HEK293T (cell line): ENCODE results near the gene TREX2.

ENCODE experiments used
- CTCF ChIA-PET: fragments of 350-600 bp; formaldehyde crosslinking; extraction: SDS; loops from one replicate; lab custom pipeline; 2021; ENCODE audit warnings: antibody characterized with exemption, inconsistent platforms; lab: Yijun Ruan, JAX
- POLR2A ChIA-PET: fragments of 350-600 bp; formaldehyde crosslinking; extraction: SDS; loops from one replicate; lab custom pipeline; 2020; ENCODE audit warnings: antibody characterized with exemption, inconsistent platforms; lab: Yijun Ruan, JAX
- DNase-seq: peaks from one replicate; pipeline ENCODE4 v3.0.0; 2012; ENCODE audit warnings: mixed read lengths; ENCODE audit errors: extremely low spot score
- ARNT ChIP-seq: fragments of 450-650 bp; IDR thresholded peaks from 2 replicates; pipeline ENCODE4 v1.6.1; 2017; ENCODE audit warnings: mild to moderate bottlenecking
- BHLHE40 ChIP-seq: fragments of 450-650 bp; IDR thresholded peaks from 2 replicates; pipeline ENCODE4 v1.6.1; 2016; ENCODE audit warnings: mild to moderate bottlenecking, moderate library complexity, borderline replicate concordance
- CTBP1 ChIP-seq: fragments of 450-650 bp; IDR thresholded peaks from 2 replicates; pipeline ENCODE4 v1.6.1; 2016; ENCODE audit warnings: borderline replicate concordance
- ELF4 ChIP-seq: fragments of 450-650 bp; IDR thresholded peaks from 2 replicates; pipeline ENCODE4 v1.6.1; 2017; ENCODE audit warnings: antibody characterized with exemption
- FOXA1 ChIP-seq: fragments of 450-650 bp; IDR thresholded peaks from 2 replicates; pipeline ENCODE4 v1.6.1; 2016; ENCODE audit warnings: mild to moderate bottlenecking
- FOXK2 ChIP-seq: fragments of 450-650 bp; IDR thresholded peaks from 2 replicates; pipeline ENCODE4 v1.6.1; 2016; ENCODE audit warnings: mild to moderate bottlenecking
- FOXM1 ChIP-seq: fragments of 450-650 bp; IDR thresholded peaks from 2 replicates; pipeline ENCODE4 v1.6.1; 2017; ENCODE audit warnings: mild to moderate bottlenecking, borderline replicate concordance
- HDGF ChIP-seq: fragments of 450-650 bp; IDR thresholded peaks from 2 replicates; pipeline ENCODE4 v1.6.1; 2017; ENCODE audit warnings: antibody characterized with exemption, borderline replicate concordance
- L3MBTL2 ChIP-seq: fragments of 450-650 bp; conservative IDR thresholded peaks from 2 replicates; pipeline ENCODE4 v1.6.1; 2016; ENCODE audit warnings: mild to moderate bottlenecking
- LEF1 ChIP-seq: fragments of 450-650 bp; IDR thresholded peaks from 2 replicates; pipeline ENCODE4 v1.6.1; 2017; ENCODE audit warnings: mild to moderate bottlenecking, borderline replicate concordance
- NFRKB ChIP-seq: fragments of 450-650 bp; IDR thresholded peaks from 2 replicates; pipeline ENCODE4 v1.6.1; 2016; ENCODE audit warnings: mild to moderate bottlenecking, moderate library complexity
- PKNOX1 ChIP-seq: fragments of 450-650 bp; IDR thresholded peaks from 2 replicates; pipeline ENCODE4 v1.6.1; 2016
- SP1 ChIP-seq: fragments of 450-650 bp; IDR thresholded peaks from 2 replicates; pipeline ENCODE4 v1.6.1; 2017
- SUZ12 ChIP-seq: fragments of 450-650 bp; IDR thresholded peaks from 2 replicates; pipeline ENCODE4 v1.6.1; 2016; ENCODE audit warnings: mild to moderate bottlenecking
- TARDBP ChIP-seq: fragments of 450-650 bp; IDR thresholded peaks from 2 replicates; pipeline ENCODE4 v1.6.1; 2016
- ZNF384 ChIP-seq: fragments of 450-650 bp; IDR thresholded peaks from 2 replicates; pipeline ENCODE4 v1.6.1; 2016

Gene TREX2

DNA sequence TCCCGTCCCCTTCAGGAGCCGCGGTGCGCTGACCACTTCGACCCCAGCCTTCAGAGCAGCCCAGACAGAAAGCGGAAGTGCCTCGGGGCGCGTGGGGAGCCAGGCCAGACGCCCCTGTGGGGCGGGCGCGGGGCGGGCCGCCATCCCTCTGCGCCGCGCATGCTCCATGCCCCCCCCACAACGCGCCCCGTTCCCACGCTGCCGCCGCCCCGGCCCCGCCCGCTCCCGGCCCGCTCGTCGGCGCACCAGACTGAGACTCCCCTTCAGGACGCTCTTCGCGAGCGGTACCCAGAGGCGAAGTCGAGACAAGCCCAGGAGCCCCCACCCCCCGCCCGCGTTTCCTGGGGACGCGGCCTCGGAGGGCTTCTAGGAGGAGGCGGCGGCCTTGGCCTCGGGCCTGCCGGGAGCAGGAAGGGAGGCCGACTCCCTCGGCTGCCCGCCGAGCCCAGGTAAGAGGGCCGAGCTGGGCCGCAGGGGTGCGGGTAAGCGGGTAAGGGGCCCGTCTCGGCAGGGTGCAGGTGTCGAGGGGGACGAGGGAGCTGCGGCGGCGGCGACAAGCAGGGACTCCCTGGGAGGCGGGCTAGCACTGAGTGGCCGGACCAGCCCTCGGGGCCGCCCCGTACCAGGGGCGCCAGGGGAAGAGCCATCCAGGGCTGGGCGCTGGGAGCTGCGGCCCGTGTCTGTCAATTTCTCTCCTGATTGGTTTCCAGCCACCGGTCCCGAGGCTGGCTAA lies 34.4 kb downstream of the TREX2 start, which contains the start of gene ZFP92:
ZFP92 (plus strand) TSS at position 218 of the 733 bp plus-strand sequence. CDS start 6,851 bp downstream, outside the sequence.
- ChIA-PET POLR2A (no interaction called here), CTCF (no interaction called here)
- no peak for TF ChIP-seq FOXM1
- no peak for TF ChIP-seq NFRKB
- TF ChIP-seq CTBP1: no peak
- no peak for TF ChIP-seq LEF1
- no peak for TF ChIP-seq TARDBP
- TF ChIP-seq SUZ12: no peak
- DNase-seq: no peak

GRCh38 chrX:153410888-153411254 lies 35.0 kb downstream of the TREX2 start:
- ChIA-PET POLR2A (no interaction called here), CTCF (no interaction called here)
- DNase-seq: no peak
- TF ChIP-seq FOXM1 (no peak), SP1 (no peak)

GRCh38 chrX:153410373-153410772 lies 35.5 kb downstream of the TREX2 start:
- CTCF ChIA-PET: no interaction called here

GRCh38 chrX:153409414-153410101 lies 36.3 kb downstream of the TREX2 start:
- no peak for DNase-seq
- ChIA-PET POLR2A (no interaction called here), CTCF (no interaction called here)
- TF ChIP-seq ARNT (no peak), NFRKB (no peak), L3MBTL2 (no peak), ELF4 (no peak), LEF1 (no peak), SUZ12 (no peak), SP1 (no peak), PKNOX1 (no peak), BHLHE40 (no peak), HDGF (no peak), FOXK2 (no peak), FOXM1 (no peak), CTBP1 (no peak), TARDBP (no peak), ZNF384 (no peak), FOXA1 (no peak)

More at GRCh38 chrX:153410373-153410772, 35.5 kb downstream of the TREX2 start:
- POLR2A ChIA-PET: no interaction called here
- TF ChIP-seq CTBP1 (no peak), BHLHE40 (no peak), ELF4 (no peak), FOXM1 (no peak), FOXA1 (no peak), TARDBP (no peak), SP1 (no peak), PKNOX1 (no peak), HDGF (no peak), FOXK2 (no peak), ARNT (no peak), SUZ12 (no peak), L3MBTL2 (no peak), LEF1 (no peak), ZNF384 (no peak), NFRKB (no peak)
- DNase-seq: no peak

GRCh38 chrX:153408871-153409351 lies 36.9 kb downstream of the TREX2 start:
- TF ChIP-seq NFRKB (no peak), ARNT (no peak), SP1 (no peak), ZNF384 (no peak), FOXA1 (no peak), BHLHE40 (no peak), LEF1 (no peak), L3MBTL2 (no peak), FOXK2 (no peak), PKNOX1 (no peak), HDGF (no peak), TARDBP (no peak), CTBP1 (no peak), SUZ12 (no peak), ELF4 (no peak), FOXM1 (no peak)
- ChIA-PET POLR2A (no interaction called here), CTCF (no interaction called here)
- DNase-seq: no peak

- DNase-seq: no peak
- CTCF ChIA-PET: no interaction called here
- TF ChIP-seq FOXK2 (no peak), FOXA1 (no peak), PKNOX1 (no peak), BHLHE40 (no peak), HDGF (no peak), LEF1 (no peak), CTBP1 (no peak), ZNF384 (no peak), SP1 (no peak), L3MBTL2 (no peak), NFRKB (no peak), SUZ12 (no peak), ARNT (no peak), ELF4 (no peak), TARDBP (no peak)
- POLR2A ChIA-PET: no interaction called here
These were observed 37.6 kb downstream of the TREX2 start for GRCh38 chrX:153408221-153408721.
